PC-3 (cell line): ENCODE data around the gene RNF121. TPM values are rescaled to one million over a fixed set of nuclear protein-coding genes. Genes with fewer than 3 reads are reported as not detected.

Source experiments
- ATAC-seq: fragments of 200-7000 bp; cut with Tn5 transposase; 2 replicates; pipeline ENCODE4 v1.9.1; 2020; ENCODE audit warnings: mild to moderate bottlenecking, moderate library complexity
- BruUV-seq: library from RNA; stranded (reverse); fragments of 400-500 nt; replicated peaks from 2 replicates; lab custom pipeline; 2021; lab: Mats Ljungman, UMichigan
- CTCF ChIA-PET: fragments of 300-600 bp; sonication (Branson Sonifier 250); formaldehyde crosslinking; loops from one replicate; lab custom pipeline; 2022; ENCODE audit warnings: antibody characterized with exemption; lab: Charles Lee
- POLR2A ChIA-PET: fragments of 300-600 bp; sonication (Branson Sonifier 250); formaldehyde crosslinking; loops from one replicate; lab custom pipeline; 2022; ENCODE audit warnings: antibody characterized with exemption; ENCODE audit not compliant: unreplicated experiment; lab: Charles Lee
- DNase-seq: peaks from one replicate; pipeline ENCODE4 v3.0.0-alpha.2; 2015
- H2AFZ ChIP-seq: fragments of 300-600 bp; sonication (generic); 2 replicates; pipeline ENCODE4 v1.6.0; 2016; ENCODE audit warnings: antibody characterized with exemption, low read length
- H3F3A ChIP-seq: fragments of 300-600 bp; sonication (generic); one replicate; pipeline ENCODE4 v1.6.0; 2017; ENCODE audit warnings: antibody characterized with exemption, low read length, control low read depth, mild to moderate bottlenecking; ENCODE audit not compliant: unreplicated experiment
- H3K27ac ChIP-seq: fragments of 300-600 bp; sonication (generic); 2 replicates; pipeline ENCODE4 v1.5.1; 2016; ENCODE audit warnings: mild to moderate bottlenecking, low read length
- H3K27me3 ChIP-seq: fragments of 300-600 bp; sonication (generic); 2 replicates; pipeline ENCODE4 v1.6.1; 2016; ENCODE audit warnings: low read length, mixed read lengths
- H3K36me3 ChIP-seq: fragments of 300-600 bp; sonication (generic); 2 replicates; pipeline ENCODE4 v1.6.1; 2016; ENCODE audit warnings: low read depth, mixed run types, low read length, mixed read lengths
- H3K4me1 ChIP-seq: fragments of 300-600 bp; sonication (generic); 2 replicates; pipeline ENCODE4 v1.5.1; 2016; ENCODE audit warnings: low read length; ENCODE audit not compliant: insufficient read depth
- H3K4me2 ChIP-seq: fragments of 300-600 bp; sonication (generic); 2 replicates; pipeline ENCODE4 v1.6.0; 2016; ENCODE audit warnings: low read length
- H3K4me3 ChIP-seq: fragments of 300-600 bp; sonication (generic); 2 replicates; pipeline ENCODE4 v1.5.1; 2016; ENCODE audit warnings: mild to moderate bottlenecking, low read length, mixed read lengths
- H3K79me2 ChIP-seq: fragments of 300-600 bp; sonication (generic); 2 replicates; pipeline ENCODE4 v1.6.1; 2017; ENCODE audit warnings: low read length, mixed read lengths
- H3K9ac ChIP-seq: fragments of 300-600 bp; sonication (generic); 2 replicates; pipeline ENCODE4 v1.6.0; 2016; ENCODE audit warnings: mild to moderate bottlenecking, low read length
- H3K9me2 ChIP-seq: fragments of 300-600 bp; sonication (generic); replicated peaks from 2 replicates; pipeline ENCODE4 v1.6.1; 2016; ENCODE audit warnings: mixed run types, low read length, mixed read lengths
- H3K9me3 ChIP-seq: fragments of 300-600 bp; sonication (generic); 2 replicates; pipeline ENCODE4 v1.6.1; 2016; ENCODE audit warnings: low read length, mixed read lengths
- H4K20me1 ChIP-seq: fragments of 300-600 bp; sonication (generic); 2 replicates; pipeline ENCODE4 v1.6.1; 2016; ENCODE audit warnings: low read length, mixed read lengths
- CTCF ChIP-seq: fragments of 300-600 bp; sonication (generic); conservative IDR thresholded peaks from 2 replicates; pipeline ENCODE4 v1.5.1; 2017; ENCODE audit warnings: antibody characterized with exemption, low read depth, mild to moderate bottlenecking, low read length
- EZH2 ChIP-seq: fragments of 300-600 bp; sonication (generic); IDR thresholded peaks from one replicate; pipeline ENCODE4 v1.6.1; 2017; ENCODE audit warnings: antibody characterized with exemption, mild to moderate bottlenecking, low read length; ENCODE audit not compliant: unreplicated experiment
- EZH2phosphoT487 ChIP-seq: fragments of 300-600 bp; sonication (generic); IDR thresholded peaks from 2 replicates; pipeline ENCODE4 v1.6.1; 2018; ENCODE audit warnings: mild to moderate bottlenecking, antibody characterized with exemption, low read length, borderline replicate concordance
- intact Hi-C: fragments of 100-400 bp; cut with micrococcal nuclease; formaldehyde crosslinking; loops from 2 replicates; pipeline ENCODE4 v1.9.0; 2023
- total RNA-seq: library from RNA; depleted of rRNA; stranded (reverse); fragments of >200 nt; gene quantifications from 2 replicates; pipeline ENCODE4 v1.2.3, GENCODE V29; 2014

RNF121 gene
- total RNA-seq, 1 experiment from 2014 or later = 40.2 TPM

- H3K4me3 ChIP-seq = no peak overlapping the region
- H3K4me1 ChIP-seq = peaks cover 12% of the 10 kb centered on the region
- no peak overlapping the region for H3K4me2 ChIP-seq
- no peaks in the 10 kb centered on the region for H3K9me2 ChIP-seq
- intact Hi-C loops = no loop called here
- H3K79me2 ChIP-seq = peaks cover 6% of the 10 kb centered on the region; the same call in 1 of the 2 replicates
- ChIA-PET CTCF (no interaction called here), POLR2A (no interaction called here)
- no peak overlapping the region for H2AFZ ChIP-seq
- DNase-seq (peak; percentile 27), ATAC-seq (peak; percentile 50)
- H4K20me1 ChIP-seq = no peaks in the 10 kb centered on the region
- H3F3A ChIP-seq = no peaks in the 10 kb centered on the region
- no TSS peak for BruUV-seq
- no peaks in the 10 kb centered on the region for H3K27me3 ChIP-seq
- peak overlapping the region; percentile 44 for H3K27ac ChIP-seq
- TF ChIP-seq CTCF (no peak), EZH2phosphoT487 (no peak)
- H3K36me3 ChIP-seq = peaks cover 24% of the 10 kb centered on the region
- no peaks in the 10 kb centered on the region for H3K9me3 ChIP-seq
- H3K9ac ChIP-seq = no peak overlapping the region
These were observed 33.7 kb downstream of the RNF121 start for GRCh38 chr11:71962428-71963038.

DNA sequence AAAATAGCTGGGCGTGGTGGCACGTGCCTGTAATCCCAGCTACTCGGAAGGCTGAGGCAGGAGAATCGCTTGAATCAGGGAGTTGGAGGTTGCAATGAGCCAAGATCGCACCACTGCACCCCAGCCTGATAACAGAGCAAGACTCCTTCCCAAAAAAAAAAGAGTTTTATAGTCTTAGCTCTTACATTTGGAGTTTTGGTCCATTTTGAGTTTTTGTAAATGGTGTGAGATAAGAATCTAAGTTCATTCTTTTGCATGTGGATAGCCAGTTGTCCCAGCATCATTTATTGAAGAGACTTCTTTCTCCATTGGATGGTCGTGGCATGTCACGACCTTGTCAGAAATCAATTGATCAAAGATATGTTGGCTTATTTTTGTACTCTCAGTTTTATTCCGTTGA is 34.6 kb downstream of the RNF121 start:
- Histone ChIP-seq H3K9ac (no peak overlapping the region), H3F3A (no peaks in the 10 kb centered on the region), H3K36me3 (peaks cover 30% of the 10 kb centered on the region), H3K27ac (no peak overlapping the region), H3K79me2 (peaks cover 6% of the 10 kb centered on the region; the same call in 1 of the 2 replicates), H4K20me1 (no peaks in the 10 kb centered on the region), H3K9me3 (no peaks in the 10 kb centered on the region), H2AFZ (no peak overlapping the region), H3K9me2 (no peaks in the 10 kb centered on the region), H3K27me3 (no peaks in the 10 kb centered on the region), H3K4me3 (no peak overlapping the region), H3K4me2 (no peak overlapping the region), H3K4me1 (peaks cover 12% of the 10 kb centered on the region)
- CTCF ChIA-PET = no interaction called here
- intact Hi-C loops = no loop called here
- TF ChIP-seq CTCF (no peak), EZH2 (no peak), EZH2phosphoT487 (no peak)
- DNase-seq (no peak), ATAC-seq (no peak)
- no TSS peak for BruUV-seq
- POLR2A ChIA-PET = no interaction called here

GRCh38 chr11:71964641-71965040 is 35.8 kb downstream of the RNF121 start:
- Histone ChIP-seq H3K9me2 (no peaks in the 10 kb centered on the region), H3K9me3 (no peaks in the 10 kb centered on the region), H4K20me1 (no peaks in the 10 kb centered on the region), H3K27me3 (no peaks in the 10 kb centered on the region), H3K27ac (no peak overlapping the region), H3K4me3 (no peak overlapping the region), H3K36me3 (peaks cover 37% of the 10 kb centered on the region), H3K4me2 (no peak overlapping the region), H3K4me1 (peaks cover 12% of the 10 kb centered on the region), H3K9ac (no peak overlapping the region), H2AFZ (no peak overlapping the region), H3K79me2 (peaks cover 6% of the 10 kb centered on the region; the same call in 1 of the 2 replicates), H3F3A (no peaks in the 10 kb centered on the region)
- no peak for TF ChIP-seq CTCF
- no peak for TF ChIP-seq EZH2phosphoT487
- TF ChIP-seq EZH2 = no peak
- no TSS peak for BruUV-seq
- ChIA-PET CTCF (interaction anchor here (1.1 kb wide), 1 partner anchor 19 kb away, joined by 4 read pairs; no protein-coding TSS in a partner anchor), POLR2A (interaction anchor here (0.6 kb wide), 1 partner anchor 35 kb away, joined by 3 read pairs; no protein-coding TSS in a partner anchor)
- DNase-seq = no peak
- peak; percentile 29 for ATAC-seq
- intact Hi-C loops = no loop called here
